Stimulated activated CD8-positive, alpha-beta memory T cell treated with anti-CD3 and anti-CD28 coated beads, Interleukin-15, amount 100 ng/mL, for 24 hours (primary cell): Measurements from ENCODE around the gene RAB11A.

Experiments used
- DNase-seq: peaks from one replicate; pipeline ENCODE4 v3.0.0-alpha.2; 2020; ENCODE audit warnings: low read depth

RAB11A gene

GRCh38 chr15:65869126-65869953 is at the start of gene RAB11A:
RAB11A (plus strand) TSS chr15:65869491; CDS start chr15:65869586, 95 bp downstream.
- DNase-seq = peak; percentile 88

GRCh38 chr15:65819563-65819960 is 49.7 kb upstream of the RAB11A start:
- no peak for DNase-seq

- DNase-seq = no peak
These were observed 48.2 kb upstream of the RAB11A start for GRCh38 chr15:65821070-65821469.

- no peak for DNase-seq
These were observed 47.0 kb upstream of the RAB11A start for GRCh38 chr15:65822316-65822715.

- DNase-seq = no peak
These were observed 45.1 kb upstream of the RAB11A start for GRCh38 chr15:65824031-65824743.

GRCh38 chr15:65824941-65825544 is 44.2 kb upstream of the RAB11A start:
- no peak for DNase-seq

GRCh38 chr15:65827065-65827464 is 42.2 kb upstream of the RAB11A start:
- DNase-seq = no peak

- no peak for DNase-seq
These were observed 40.7 kb upstream of the RAB11A start for GRCh38 chr15:65828585-65828984.

- DNase-seq = no peak
These were observed 40.0 kb upstream of the RAB11A start for GRCh38 chr15:65829130-65829764.

- peak; percentile 12 for DNase-seq
These were observed 36.5 kb upstream of the RAB11A start for GRCh38 chr15:65832549-65833364.

GRCh38 chr15:65833501-65834205 is 35.6 kb upstream of the RAB11A start:
- no peak for DNase-seq

GRCh38 chr15:65834603-65835282 is 34.5 kb upstream of the RAB11A start:
- DNase-seq = no peak

GRCh38 chr15:65835447-65835846 is 33.8 kb upstream of the RAB11A start:
- DNase-seq = no peak

GRCh38 chr15:65836665-65837064 is 32.6 kb upstream of the RAB11A start:
- no peak for DNase-seq

- DNase-seq = no peak
These were observed 31.7 kb upstream of the RAB11A start for GRCh38 chr15:65837301-65838294.

- no peak for DNase-seq
These were observed 29.9 kb upstream of the RAB11A start for GRCh38 chr15:65839354-65839901.

GRCh38 chr15:65839985-65840384 is 29.3 kb upstream of the RAB11A start:
- DNase-seq = no peak

- DNase-seq = no peak
These were observed 28.0 kb upstream of the RAB11A start for GRCh38 chr15:65841121-65841930.
